ENCODE measurements around the gene HLA-DMA.

The HLA-DMA gene

DNA sequence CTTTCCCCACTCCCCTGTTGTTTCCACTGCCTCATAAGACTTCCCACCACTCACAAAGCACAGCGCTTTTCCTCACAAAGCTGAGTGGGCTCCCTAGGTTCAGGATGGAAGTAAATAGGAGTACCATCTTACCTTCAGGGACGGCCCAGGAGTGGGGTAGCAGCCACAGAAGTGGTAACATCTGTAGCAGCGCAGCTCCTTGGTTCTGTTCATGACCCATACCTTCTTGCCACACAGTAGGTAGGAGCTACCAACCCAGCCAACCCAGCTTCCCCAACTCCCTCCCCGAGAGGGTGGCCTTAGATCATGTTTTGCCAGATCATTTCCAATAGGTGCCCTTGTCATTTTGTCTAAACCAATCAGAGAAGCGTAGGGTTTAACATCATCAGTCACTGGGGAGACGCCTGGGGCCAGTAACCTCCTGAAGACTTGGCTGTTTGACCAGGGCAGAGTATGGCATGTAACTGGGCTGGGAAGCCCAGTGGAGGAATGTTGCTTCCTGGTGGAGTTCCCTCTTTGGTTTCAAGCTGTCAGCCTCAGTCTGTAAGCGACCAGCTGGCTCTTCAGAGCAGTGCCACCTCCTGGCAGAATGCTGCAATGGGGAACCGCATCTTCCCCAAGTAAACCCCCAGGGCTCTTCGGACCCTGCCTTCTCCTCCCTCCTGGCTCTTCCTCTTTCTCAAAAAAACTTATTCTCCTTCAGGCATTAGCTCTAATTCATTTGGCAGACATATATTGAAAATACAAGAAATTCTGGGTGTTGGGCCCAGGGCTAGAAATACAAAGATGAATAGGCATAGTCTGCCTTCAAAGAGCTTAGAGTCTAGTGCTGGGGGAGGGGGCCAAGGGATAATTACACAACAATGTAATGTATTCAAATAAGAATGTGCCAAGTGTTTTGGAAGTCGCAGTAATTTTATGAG, at the start of gene HLA-DMA:
Gene HLA-DMA, minus strand, starts transcription at position 281 of the 923 bp plus-strand sequence. Its CDS starts 61 bp downstream, at position 220.
- DNase-seq, result peak; percentile 76

DNA sequence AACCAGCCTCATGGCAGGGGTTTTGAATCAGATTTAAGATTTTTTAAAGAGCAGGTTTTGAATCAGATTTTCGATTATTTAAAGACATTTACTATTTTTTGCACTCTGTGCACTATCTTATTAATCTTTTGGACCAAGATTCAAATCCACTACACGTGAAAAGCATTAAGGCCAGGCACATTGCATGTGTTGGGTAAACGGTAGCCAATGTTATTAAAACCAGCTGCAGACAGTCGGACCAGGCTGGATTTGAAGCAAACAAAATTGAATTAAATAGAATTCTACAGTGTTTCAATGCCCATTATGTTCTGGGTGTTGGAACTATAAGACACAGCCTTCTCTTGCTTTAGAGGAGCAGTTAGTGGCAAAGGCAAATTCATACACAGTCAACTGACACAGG, 48.8 kb upstream of the HLA-DMA start:
- no peak for DNase-seq

DNA sequence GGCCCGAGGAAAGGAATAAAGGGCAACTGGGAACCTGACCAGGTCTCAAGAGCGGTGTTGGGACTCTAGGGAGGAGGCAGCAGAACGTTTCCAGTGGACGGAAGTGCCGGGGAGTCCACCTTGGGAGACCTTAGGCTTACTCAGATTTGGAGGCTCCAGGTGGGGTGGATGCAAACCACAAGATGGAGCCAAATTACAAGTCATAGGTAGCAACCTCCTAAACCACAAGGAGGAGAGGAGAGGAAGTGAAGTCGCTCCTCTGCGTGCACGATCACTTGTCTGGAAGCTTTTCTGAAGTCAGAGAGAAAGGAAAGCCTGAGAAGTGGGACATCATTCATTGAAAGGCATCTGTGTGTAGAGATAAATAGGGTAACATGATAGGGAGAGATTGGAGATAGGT, 47.2 kb upstream of the HLA-DMA start:
- no peak for DNase-seq

DNA sequence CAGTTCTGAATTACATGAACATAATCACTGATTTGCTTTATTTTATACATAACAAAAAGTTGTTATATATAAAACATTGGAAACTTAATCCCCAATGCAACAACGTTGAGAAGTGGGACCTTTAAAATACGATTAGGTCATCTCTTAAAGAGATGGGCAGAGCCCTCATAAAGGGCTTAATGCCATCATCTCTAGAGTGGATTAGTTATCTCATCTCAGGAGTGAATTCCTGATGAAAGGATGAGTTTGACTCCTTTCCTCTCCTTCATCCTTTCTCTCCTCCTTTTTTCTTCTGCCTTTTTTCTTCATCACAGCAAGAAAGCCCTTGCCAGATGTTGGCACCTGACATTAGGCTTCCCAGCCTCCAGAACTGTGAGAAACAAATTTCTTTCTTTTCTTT, 42.6 kb upstream of the HLA-DMA start:
- DNase-seq, result no peak

DNA sequence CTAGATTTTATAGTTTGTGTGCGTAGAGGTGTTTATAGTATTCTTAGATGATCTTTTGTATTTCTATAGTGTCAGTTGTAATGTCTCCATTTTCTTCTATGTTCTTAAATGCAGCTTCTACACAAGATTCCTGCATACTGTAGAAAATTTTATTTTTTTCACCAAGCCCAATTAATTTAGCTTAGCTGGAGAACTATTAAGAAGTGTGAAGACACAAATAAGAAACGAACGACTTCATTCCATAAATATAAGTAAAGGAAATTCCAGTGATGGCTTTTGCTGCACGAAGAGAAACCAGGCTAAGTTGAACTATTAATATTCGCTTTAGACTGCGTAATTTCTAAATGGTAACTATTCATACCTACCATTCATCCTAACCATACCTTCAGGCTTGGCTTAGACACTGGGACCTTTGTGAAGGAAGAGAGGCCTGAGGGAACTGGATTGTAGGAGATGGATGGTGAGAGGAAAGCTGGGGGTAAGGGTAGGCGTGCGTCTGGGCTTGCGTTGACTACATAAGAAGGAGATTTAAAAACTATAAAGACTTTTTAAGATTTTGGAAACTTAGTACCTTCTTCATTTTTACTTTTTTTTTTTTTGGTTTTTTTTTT, 40.6 kb upstream of the HLA-DMA start:
- no peak for DNase-seq

DNA sequence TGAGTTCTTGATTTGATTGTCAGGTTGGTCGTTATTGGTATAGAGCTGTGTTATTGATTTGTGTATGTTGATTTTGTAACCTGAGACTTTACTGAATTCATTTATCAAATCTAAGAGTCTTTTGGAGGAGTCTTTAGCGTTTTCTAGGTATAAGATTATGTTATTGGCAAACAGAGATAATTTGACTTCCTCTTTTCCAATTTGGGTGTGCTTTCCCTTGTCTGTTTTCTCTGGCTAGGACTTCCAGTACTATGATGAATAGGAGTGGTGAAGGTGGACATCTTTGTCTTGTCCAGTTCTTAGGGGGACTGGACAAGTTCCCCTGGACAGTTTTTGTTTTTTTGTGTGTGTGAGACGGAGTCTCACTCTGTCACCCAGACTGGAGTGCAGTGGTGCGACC, 39.1 kb upstream of the HLA-DMA start:
- no peak for DNase-seq

DNA sequence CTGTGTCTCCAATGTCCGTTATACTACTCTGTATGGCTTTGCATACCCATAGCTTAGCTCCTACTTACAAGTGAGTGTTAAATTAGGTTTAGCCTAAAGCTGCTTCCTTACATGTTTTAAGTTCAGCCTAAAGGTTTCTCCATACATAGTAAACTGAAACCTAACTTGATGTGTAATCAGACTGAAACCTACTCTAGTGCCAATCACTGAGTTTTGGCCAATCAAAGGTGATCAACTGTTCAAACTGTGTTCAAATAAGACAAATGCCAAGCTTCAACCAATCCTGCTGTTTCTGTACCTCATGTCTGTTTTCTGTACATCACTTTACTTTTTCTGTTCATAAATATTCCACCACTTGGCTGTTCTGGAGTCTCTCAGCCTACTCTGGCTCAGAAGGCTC, 36.5 kb upstream of the HLA-DMA start:
- DNase-seq, result no peak

DNA sequence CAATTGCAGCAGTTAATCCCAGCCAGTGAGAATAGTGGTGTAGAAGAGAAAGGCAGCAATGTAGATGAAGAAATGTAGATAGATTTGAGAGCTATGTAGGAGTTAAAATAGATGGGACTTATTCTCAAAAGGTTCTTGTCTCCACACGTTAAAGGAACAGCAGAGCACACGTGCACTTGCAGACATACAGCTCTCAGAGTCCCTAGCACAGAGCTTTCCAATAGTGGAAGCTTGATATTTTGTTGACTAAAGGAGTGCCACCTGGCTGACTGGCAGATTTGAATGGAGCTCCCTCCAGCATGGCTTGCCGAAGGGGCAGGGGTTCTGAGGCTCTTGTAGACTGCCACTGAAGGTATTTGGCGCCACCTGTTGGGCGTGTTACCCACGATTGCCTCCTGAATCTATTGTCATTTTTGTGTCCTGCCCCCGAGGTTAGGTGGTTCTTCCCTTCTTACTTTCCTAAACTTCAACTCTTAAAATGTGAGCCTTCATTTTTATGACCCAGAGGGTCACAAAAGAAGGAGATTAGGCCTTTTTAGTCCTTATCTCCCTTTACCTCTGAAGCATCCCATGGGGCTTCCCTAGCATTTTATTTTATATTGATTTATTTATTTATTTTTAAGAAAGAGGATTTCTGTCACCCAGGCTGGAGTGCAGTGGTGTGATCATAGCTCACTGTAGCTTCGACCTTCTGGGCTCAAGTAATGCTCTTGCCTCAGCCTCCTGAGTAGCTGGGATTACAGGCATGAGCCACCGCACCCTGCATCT, 31.9 kb upstream of the HLA-DMA start:
- DNase-seq, result peak; percentile 96

DNA sequence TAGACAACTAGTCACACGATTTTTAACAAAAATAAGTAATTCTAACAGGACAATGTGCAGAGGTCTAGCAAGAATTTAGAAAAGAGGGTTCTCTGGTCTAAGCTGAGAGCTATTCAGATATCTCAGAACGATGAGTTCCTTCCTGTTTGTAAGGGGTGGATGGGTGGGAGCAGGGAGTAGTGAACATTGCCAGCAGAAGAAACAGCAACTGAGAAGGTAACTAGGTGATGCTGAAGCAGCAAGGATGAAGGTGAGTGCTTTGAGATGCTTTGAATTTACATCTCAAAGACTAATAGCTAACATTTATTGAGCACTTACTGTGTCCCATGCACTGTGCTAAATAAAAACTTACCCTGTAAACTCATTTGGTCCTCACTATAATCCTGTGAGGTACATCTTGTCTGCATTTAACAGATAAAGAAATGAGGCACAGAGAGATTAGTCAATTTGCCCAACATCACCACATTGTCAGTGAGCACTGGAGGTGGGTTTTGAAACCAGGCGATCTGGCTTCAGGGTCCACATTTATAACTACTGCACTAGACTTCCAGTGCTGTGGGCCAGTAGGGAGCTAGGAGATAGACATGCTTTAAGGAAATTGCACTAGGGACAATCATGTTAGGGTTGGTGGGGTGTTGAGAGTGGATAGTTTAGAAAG, 31.2 kb upstream of the HLA-DMA start:
- no peak for DNase-seq

DNA sequence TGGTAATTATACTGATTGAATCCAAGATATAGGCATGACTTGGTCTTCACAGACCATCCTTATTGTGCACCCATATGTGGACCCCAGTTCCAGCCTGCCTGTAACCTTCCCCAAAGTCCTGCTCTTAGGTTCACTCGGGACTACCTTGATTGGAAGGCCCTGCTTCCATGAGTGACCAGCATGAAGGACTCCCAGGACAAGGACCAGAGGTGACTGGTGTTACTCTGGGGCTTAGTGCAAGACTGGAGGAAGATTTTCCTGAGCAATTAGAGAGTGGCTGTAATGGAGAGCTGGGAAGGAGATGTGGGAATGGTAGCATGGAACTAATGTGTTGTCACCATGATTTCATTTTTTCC, 30.6 kb upstream of the HLA-DMA start:
- DNase-seq, result no peak

DNA sequence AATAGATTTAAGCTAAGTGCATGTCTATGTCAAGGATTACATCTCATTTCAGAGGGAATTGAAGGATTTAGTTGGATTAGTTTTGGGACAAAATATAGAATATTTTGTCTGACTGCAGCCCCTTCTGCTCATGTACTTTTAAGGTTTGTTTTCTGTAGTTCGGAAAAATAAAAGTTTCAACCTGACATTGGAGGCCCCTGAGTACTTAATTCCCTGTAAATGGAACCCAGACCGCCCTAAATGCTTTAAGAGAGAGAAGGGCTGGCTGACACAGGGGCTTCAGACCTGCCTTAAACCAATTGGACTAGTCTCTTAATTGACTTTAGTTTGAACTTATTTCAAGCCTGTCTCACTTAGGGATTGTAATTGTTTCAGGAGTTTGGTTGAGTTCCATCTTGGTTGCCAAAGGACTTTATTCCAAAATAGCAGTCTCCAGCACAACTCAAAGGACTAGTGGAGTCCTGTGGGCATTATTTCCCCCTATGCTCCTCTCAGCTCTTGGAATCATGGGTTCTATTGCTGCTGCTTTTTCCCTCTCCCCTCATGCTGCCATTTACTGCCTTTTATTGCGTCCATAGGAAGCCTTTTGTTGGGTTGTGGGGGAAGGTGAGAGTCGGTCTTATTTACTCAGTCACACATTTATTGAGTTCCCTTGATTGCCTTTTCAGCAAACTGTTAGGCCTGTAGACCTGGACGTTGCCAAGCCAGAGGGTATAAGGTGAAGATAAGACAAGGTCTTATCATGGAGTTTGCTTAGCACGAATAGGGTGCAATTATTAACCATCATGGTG, 30.0 kb upstream of the HLA-DMA start:
- no peak for DNase-seq

DNA sequence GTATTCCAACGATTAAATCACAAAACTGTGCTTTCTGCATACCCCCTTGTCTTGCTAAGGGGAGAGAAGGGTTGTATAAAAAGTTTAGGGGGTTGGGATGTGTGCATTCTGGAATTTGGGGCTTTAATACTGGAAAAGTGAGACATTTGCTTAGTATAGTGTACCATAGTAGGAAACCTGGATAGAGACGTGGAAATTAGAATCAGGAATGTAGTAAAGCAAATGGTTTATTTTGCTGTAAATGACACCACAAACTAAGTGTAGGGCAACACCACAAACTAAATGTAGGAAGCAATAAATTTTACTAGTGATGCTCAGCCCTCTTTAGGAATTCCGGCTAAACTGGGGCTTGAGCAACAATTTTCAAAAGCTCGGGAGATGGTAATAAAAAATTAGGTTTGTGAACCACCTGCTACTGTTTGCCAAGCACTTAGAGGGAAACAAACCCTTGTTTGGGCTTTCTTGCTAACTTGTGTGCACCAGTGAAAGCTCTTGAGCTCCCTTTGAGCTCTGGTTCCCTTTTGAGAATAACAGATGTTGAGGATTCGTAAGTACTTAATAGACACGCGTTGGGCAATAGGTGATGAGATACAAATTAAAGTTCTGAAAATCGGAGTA, 29.3 kb upstream of the HLA-DMA start:
- no peak for DNase-seq

DNA sequence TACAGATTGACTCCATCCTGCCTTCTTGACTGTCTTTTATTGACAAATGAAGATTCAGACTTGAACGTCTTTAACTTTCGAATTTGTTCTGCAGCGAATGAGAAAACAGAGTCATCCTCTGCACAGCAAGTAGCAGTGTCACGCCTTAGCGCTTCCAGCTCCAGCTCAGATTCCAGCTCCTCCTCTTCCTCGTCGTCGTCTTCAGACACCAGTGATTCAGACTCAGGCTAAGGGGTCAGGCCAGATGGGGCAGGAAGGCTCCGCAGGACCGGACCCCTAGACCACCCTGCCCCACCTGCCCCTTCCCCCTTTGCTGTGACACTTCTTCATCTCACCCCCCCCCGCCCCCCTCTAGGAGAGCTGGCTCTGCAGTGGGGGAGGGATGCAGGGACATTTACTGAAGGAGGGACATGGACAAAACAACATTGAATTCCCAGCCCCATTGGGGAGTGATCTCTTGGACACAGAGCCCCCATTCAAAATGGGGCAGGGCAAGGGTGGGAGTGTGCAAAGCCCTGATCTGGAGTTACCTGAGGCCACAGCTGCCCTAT, 27.7 kb upstream of the HLA-DMA start:
- DNase-seq, result no peak

DNA sequence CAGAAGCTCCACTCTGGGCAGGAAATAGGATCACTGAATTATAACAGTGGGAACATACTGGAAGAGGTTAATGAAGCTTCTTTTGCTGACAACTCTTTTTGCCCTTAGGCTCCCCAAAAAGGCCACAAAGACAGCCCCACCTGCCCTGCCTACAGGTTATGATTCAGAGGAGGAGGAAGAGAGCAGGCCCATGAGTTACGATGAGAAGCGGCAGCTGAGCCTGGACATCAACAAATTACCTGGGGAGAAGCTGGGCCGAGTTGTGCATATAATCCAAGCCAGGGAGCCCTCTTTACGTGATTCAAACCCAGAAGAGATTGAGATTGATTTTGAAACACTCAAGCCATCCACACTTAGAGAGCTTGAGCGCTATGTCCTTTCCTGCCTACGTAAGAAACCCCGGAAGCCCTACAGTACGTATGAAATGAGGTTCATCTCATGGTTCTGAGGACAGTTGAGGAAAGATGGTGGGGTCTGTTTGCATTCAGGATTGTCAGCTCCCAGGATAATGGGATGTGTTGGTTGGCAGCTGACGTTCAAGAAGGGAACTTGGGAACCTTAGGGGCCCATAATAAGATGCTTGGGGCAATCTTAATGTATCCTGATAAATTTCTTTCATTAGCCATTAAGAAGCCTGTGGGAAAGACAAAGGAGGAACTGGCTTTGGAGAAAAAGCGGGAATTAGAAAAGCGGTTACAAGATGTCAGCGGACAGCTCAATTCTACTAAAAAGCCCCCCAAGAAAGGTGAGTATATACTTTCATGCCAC, 27.0 kb upstream of the HLA-DMA start:
- no peak for DNase-seq

DNA sequence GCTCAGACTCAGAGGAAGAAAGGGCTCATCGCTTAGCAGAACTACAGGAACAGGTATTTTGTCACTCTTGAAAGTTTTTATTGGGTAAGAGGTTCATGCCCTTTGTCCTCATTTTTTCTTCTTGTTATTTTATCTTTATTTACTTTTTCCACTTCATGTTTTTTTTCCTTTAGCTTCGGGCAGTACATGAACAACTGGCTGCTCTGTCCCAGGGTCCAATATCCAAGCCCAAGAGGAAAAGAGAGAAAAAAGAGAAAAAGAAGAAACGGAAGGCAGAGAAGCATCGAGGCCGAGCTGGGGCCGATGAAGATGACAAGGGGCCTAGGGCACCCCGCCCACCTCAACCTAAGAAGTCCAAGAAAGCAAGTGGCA, 25.0 kb upstream of the HLA-DMA start:
- no peak for DNase-seq

DNA sequence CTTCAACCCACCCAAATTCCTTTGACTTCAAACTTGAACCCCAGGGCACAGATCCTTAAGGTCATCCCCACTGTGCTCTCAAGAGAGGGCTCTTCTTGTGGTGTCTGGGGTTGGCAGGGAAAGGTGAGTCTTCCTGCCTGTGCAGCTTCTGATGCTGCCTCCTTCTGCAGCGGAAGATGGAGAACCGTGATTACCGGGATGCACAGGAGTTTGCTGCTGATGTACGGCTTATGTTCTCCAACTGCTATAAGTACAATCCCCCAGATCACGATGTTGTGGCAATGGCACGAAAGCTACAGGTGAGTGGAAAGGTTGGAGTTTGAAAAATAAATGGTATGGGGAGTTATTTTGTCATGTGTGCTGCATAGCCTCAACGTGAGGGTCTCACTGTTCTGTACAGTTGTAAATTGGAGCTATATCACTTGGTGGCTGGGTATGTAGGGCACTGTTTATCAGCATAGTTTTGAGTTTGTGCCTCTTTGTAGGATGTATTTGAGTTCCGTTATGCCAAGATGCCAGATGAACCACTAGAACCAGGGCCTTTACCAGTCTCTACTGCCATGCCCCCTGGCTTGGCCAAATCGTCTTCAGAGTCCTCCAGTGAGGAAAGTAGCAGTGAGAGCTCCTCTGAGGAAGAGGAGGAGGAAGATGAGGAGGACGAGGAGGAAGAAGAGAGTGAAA, 24.5 kb upstream of the HLA-DMA start:
- DNase-seq, result no peak

DNA sequence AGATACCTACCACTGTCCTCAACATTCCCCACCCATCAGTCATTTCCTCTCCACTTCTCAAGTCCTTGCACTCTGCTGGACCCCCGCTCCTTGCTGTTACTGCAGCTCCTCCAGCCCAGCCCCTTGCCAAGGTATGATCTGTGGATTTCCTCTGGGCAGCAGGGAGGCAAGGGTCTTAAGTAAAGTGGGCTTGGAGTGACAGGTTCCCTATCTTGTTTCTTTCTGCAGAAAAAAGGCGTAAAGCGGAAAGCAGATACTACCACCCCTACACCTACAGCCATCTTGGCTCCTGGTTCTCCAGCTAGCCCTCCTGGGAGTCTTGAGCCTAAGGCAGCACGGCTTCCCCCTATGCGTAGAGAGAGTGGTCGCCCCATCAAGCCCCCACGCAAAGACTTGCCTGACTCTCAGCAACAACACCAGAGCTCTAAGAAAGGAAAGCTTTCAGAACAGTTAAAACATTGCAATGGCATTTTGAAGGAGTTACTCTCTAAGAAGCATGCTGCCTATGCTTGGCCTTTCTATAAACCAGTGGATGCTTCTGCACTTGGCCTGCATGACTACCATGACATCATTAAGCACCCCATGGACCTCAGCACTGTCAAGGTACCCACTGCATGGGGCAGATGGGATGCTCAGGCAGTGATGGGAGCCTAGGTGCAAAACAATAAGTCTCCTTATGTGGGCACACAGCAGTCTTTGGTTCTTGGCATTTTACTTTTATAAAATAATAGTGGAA, 23.6 kb upstream of the HLA-DMA start:
- DNase-seq, result no peak

DNA sequence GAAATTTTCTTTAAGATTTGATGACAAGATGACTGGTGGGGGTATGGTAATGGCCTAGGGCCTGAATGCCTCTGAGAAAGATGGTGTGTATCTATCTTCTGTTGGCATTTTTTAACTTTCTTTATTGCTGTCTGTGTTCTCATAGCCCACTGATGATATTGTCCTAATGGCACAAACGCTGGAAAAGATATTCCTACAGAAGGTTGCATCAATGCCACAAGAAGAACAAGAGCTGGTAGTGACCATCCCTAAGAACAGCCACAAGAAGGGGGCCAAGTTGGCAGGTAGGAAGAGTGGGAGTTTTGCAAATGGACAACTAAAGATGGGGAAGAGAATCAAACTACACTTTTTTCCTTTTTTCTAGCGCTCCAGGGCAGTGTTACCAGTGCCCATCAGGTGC, 23.0 kb upstream of the HLA-DMA start:
- no peak for DNase-seq

DNA sequence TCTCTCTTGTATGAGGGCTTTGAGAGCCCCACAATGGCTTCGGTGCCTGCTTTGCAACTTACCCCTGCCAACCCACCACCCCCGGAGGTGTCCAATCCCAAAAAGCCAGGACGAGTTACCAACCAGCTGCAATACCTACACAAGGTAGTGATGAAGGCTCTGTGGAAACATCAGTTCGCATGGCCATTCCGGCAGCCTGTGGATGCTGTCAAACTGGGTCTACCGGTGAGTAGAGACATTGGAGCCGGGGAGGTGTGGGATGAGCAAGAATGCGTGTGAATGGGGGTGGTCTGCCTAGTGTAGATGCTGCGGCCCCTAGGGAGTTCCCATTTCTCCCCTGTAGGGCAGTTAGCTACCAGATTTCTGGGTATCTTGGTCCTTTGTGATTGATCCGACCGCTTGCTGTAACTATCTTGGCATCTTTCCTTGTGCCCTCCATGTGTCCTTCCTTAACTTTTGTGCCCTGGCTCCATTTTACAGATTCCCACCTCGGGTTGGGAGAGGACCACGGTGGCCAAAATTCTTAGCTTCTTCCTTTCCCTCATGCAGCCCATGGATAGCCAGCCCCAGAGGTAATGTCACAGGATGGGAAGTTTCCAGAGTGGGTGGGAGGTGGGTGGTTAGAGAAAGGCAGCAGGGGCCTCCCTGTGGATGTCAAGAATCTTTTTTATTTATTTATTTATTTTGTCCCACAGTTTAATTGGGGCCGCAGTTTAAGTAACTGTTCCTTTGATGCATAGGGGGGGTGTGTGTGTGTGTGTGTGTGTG, 21.8 kb upstream of the HLA-DMA start:
- no peak for DNase-seq

All from stimulated activated CD8-positive, alpha-beta memory T cell treated with anti-CD3 and anti-CD28 coated beads, Interleukin-4, amount 100 ng/mL, for 48 hours (primary cell).